GM11168 (cell line): ENCODE results near the gene PAK4.

Experiments used
- in situ Hi-C: fragments of 300-500 bp; cut with MboI; formaldehyde crosslinking; loops from one replicate; pipeline ENCODE4 v1.12.0; 2022; ENCODE audit warnings: low sequenced_read_pairs; ENCODE audit not compliant: unreplicated experiment

PAK4 gene

GRCh38 chr19:39160889-39161672 lies 35.5 kb downstream of the PAK4 start:
- in situ Hi-C loops: no loop called here

GRCh38 chr19:39162441-39163043 lies 37.0 kb downstream of the PAK4 start:
- in situ Hi-C loops: no loop called here

DNA sequence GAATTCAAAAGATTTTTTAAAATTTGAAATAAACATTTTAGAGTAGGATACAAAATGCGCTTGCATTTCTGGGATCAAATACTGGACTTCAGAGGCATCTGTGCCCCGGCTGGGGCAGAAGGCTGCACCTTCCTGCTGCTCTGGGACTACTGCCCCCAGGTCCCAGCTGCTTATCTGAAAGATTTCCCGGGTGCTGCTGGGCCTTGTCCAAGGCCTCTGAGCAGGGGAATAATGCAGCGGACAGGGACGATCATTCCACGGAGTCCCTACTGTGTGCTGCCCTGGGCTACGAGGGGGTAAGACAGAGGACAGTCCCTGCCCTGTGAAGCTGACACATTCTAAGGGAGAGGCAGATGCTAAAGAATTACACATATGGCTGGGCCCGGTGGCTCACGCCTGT lies 38.0 kb downstream of the PAK4 start:
- in situ Hi-C loops: no loop called here

GRCh38 chr19:39164289-39164688 lies 38.7 kb downstream of the PAK4 start:
- in situ Hi-C loops: no loop called here

GRCh38 chr19:39165857-39166256 lies 40.3 kb downstream of the PAK4 start:
- in situ Hi-C loops: no loop called here

DNA sequence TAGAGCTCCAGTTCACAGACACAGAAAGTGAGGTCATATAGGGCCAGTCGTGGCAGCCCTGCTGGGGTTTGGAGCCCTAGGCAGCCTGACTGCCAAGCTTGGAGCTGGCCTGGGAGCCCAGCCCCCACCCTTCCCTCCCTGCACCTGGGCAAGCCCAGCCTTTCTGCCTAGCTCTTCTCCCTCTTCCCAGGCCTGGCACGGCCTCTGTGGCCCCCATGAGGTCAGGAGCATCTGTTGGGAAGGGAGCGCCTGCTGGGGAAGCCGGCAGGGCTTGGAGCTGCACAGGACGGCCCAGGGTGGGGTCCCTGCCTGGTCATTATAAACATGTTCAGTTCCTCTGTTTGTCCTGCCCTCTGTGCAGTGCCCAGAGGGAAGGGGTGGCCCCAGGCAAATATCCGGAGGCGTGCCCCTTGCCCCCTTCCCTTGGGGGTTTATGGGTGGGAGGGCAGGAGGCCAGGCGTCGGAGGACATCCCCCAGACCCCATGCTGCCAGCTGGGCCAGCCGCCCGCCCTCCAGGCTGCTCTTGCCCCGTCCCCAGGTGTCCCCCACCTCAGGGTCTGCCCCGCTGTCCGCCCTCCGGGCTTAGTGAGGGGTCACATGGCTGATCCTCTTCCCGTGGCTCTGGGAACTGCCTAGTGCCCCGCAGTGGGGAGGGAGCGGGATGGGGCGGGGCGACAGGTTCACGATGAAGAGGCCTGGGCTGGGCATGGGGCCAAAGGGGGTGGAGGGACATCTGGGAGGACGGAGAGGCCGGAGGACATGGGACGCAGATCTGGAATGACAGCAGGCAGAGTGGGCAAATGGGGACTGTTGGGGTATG lies 41.2 kb downstream of the PAK4 start:
- in situ Hi-C loops: no loop called here

- in situ Hi-C loops: no loop called here
Measured at GRCh38 chr19:39167461-39168257, 42.1 kb downstream of the PAK4 start.

- in situ Hi-C loops: no loop called here
Measured at GRCh38 chr19:39168258-39169142, 42.9 kb downstream of the PAK4 start.

DNA sequence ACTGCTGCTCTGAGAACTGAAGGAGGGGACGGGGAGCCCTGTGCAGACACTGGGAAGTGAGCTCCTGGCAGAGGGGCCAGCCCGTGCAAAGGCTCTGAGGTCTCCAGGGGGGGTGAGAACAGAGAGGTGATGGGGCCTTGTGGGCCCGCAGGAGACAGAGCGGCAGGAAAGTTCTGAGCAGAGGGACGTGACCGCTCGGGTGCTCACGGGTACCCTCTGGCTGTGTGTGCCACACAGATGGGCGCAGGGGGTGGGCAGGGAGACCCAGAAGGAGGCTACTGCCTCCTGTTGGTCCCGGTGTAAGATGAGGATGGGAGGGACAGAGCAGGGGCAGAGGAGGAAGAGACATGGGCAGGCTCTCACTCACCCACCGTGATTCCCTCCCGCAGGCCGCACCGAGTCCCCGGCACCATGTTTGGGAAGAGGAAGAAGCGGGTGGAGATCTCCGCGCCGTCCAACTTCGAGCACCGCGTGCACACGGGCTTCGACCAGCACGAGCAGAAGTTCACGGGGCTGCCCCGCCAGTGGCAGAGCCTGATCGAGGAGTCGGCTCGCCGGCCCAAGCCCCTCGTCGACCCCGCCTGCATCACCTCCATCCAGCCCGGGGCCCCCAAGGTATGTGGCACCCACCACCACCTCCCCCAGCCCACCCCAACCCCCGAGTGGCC lies 43.7 kb downstream of the PAK4 start:
- in situ Hi-C loops: no loop called here

DNA sequence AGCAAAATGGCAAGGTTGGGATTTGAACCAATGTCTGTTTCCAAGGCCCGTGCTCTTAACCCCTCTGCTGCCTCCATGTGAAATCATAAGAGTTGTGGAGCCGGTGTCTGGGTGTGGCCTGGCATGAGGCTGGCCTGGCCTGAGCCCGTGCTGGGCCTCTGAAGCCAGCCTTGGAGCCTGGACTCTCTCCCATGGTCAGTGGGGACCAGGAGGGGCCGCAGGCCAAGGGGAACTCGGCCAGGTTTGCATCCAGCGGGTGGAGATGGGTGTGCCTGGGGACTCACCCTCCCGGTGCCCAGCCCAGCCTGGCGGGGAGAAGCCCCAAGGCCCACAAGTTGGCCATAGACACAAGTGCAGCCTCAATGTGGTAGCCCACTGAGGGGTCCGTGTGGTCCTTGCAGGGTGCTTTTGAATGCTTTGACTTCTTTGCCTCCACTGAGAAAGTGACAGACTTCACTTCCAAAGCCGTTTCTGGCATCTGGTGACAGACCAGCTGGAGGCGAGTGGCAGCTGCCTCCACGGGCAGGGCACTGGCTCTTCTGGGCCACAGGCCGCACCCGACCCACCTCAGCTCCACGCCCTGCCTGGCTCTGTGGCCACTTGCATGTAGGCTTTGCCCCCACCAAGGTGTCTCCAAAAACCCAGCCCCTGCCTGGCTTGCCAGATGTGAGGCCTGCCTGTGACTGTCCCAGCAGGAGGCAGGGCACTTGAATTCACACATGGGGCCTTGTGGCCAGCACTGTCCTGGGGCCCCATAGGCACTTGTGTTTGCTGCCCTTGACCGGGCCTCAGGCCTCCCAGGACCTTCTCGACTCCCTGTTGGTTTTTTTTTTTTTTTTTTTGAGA lies 45.0 kb downstream of the PAK4 start:
- in situ Hi-C loops: no loop called here

GRCh38 chr19:39171479-39172465 lies 46.2 kb downstream of the PAK4 start:
- in situ Hi-C loops: no loop called here

DNA sequence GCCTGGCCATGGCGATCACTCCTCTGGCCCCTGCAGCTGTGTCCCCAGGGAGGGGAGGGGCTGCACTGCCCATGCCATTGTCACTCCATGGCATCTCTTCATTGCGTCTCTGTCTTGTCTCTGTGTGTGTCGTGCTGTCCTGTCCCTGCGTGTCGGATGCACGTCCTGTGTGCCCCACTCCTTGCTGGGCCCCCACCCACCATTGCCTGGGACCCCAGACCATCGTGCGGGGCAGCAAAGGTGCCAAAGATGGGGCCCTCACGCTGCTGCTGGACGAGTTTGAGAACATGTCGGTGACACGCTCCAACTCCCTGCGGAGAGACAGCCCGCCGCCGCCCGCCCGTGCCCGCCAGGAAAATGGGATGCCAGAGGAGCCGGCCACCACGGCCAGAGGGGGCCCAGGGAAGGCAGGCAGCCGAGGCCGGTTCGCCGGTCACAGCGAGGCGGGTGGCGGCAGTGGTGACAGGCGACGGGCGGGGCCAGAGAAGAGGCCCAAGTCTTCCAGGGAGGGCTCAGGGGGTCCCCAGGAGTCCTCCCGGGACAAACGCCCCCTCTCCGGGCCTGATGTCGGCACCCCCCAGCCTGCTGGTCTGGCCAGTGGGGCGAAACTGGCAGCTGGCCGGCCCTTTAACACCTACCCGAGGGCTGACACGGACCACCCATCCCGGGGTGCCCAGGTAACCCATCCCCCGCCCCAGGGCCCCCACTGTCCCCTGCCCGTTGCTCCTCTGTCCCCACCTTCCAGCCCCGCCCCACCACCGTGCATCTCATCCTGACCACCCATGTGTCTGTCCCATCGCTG lies 47.3 kb downstream of the PAK4 start:
- in situ Hi-C loops: no loop called here

DNA sequence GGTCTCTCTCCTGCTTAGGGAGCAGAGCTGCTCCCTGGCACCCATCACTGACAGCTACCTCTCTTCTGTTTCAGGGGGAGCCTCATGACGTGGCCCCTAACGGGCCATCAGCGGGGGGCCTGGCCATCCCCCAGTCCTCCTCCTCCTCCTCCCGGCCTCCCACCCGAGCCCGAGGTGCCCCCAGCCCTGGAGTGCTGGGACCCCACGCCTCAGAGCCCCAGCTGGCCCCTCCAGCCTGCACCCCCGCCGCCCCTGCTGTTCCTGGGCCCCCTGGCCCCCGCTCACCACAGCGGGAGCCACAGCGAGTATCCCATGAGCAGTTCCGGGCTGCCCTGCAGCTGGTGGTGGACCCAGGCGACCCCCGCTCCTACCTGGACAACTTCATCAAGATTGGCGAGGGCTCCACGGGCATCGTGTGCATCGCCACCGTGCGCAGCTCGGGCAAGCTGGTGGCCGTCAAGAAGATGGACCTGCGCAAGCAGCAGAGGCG lies 48.0 kb downstream of the PAK4 start:
- in situ Hi-C loops: no loop called here

- in situ Hi-C loops: no loop called here
Measured at GRCh38 chr19:39174142-39174541, 48.6 kb downstream of the PAK4 start.

GRCh38 chr19:39174558-39175544 lies 49.3 kb downstream of the PAK4 start:
- in situ Hi-C loops: no loop called here
